Mesothelial cell of epicardium (in vitro differentiated cells): ENCODE results near the gene FAP. TPM values are rescaled to one million over a fixed set of nuclear protein-coding genes. Genes with fewer than 3 reads are reported as not detected.
A peak's percentile ranks its signal among the peaks of the same experiment; 100 is the strongest.

Source experiments
- DNase-seq, 2 experiments: peaks; one replicate each; pipeline ENCODE4 v3.0.0; 2021; ENCODE audit warnings: low spot score in 2 of 2; ENCODE audit not compliant: unreplicated experiment in 2 of 2
- H3K27ac Mint-ChIP-seq: 2 replicates; pipeline ENCODE4 v1.8.0; 2021; ENCODE audit warnings: mixed read lengths
- H3K27me3 Mint-ChIP-seq: 2 replicates; pipeline ENCODE4 v1.8.0; 2021; ENCODE audit warnings: low read depth, mixed read lengths
- H3K36me3 Mint-ChIP-seq: 2 replicates; pipeline ENCODE4 v1.8.0; 2021; ENCODE audit warnings: mixed read lengths
- H3K4me1 Mint-ChIP-seq: 2 replicates; pipeline ENCODE4 v1.8.0; 2021; ENCODE audit warnings: mixed read lengths
- H3K4me3 Mint-ChIP-seq: 2 replicates; pipeline ENCODE4 v1.8.0; 2021; ENCODE audit warnings: mild to moderate bottlenecking, moderate library complexity, mixed read lengths
- H3K9me3 Mint-ChIP-seq: 2 replicates; pipeline ENCODE4 v1.8.0; 2021; ENCODE audit warnings: mixed read lengths
- total RNA-seq: library from RNA; stranded (reverse); gene quantifications from 3 replicates; pipeline ENCODE4 v1.2.1, GENCODE V29; 2021
- TF ChIP-seq, protein P1 (sequence below): fragments of 200-600 bp; sonication (generic); IDR thresholded peaks from one replicate; pipeline ENCODE4 v1.5.0; 2021; ENCODE audit warnings: antibody characterized with exemption; ENCODE audit not compliant: unreplicated experiment

The FAP gene
- total RNA-seq, 1 donor from 2014 or later = 59.6 TPM

DNA sequence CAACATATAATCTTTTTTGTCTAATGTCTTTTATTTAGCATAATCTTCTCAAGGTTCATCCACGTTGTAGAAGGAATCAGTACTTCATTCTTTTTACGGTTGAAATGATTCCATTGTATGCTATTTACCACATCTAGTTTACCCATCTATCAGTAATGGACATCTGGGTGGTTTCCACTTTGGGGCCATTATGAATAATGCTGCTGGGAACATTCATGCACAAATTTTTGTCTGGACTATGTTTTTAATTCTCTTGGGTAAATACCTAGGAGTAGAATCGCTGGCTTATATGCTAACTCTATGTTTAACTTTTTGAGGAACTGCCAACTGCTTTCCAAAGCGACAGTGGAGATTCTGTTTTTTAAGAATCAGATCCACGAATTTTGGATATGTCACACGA lies 83.8 kb downstream of the FAP start:
- no peaks in the 10 kb centered on the region for H3K27me3 Mint-ChIP-seq
- H3K4me3 Mint-ChIP-seq = no peak overlapping the region
- no peaks in the 10 kb centered on the region for H3K9me3 Mint-ChIP-seq
- H3K4me1 Mint-ChIP-seq = no peaks in the 10 kb centered on the region
- DNase-seq = no peak
- H3K36me3 Mint-ChIP-seq = no peaks in the 10 kb centered on the region
- TF ChIP-seq, protein P1, sequence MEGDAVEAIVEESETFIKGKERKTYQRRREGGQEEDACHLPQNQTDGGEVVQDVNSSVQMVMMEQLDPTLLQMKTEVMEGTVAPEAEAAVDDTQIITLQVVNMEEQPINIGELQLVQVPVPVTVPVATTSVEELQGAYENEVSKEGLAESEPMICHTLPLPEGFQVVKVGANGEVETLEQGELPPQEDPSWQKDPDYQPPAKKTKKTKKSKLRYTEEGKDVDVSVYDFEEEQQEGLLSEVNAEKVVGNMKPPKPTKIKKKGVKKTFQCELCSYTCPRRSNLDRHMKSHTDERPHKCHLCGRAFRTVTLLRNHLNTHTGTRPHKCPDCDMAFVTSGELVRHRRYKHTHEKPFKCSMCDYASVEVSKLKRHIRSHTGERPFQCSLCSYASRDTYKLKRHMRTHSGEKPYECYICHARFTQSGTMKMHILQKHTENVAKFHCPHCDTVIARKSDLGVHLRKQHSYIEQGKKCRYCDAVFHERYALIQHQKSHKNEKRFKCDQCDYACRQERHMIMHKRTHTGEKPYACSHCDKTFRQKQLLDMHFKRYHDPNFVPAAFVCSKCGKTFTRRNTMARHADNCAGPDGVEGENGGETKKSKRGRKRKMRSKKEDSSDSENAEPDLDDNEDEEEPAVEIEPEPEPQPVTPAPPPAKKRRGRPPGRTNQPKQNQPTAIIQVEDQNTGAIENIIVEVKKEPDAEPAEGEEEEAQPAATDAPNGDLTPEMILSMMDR = no peak
- no peak overlapping the region for H3K27ac Mint-ChIP-seq

DNA sequence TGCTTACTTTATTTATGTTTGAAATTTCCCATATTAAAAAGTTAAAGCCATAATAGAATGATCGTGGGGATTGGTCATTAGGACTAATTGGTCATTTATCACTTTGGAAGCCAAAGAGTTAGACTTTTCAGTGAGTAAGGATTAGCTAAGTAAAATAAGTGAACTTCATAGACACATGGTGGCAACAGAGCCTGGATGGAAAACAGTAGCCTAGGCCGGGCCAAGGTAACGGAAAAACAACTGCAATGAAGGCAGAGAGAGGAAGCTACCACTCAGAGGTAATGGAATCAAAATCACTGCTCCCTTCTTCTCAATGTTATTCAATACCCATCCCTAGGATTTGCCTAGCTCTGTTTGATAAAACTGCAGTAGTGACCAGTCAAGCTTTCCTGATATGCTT lies 87.1 kb downstream of the FAP start:
- TF ChIP-seq, protein P1 = no peak
- no peak for DNase-seq
- Mint-ChIP-seq H3K27me3 (peaks cover 20% of the 10 kb centered on the region), H3K27ac (no peak overlapping the region), H3K4me3 (no peak overlapping the region), H3K9me3 (no peaks in the 10 kb centered on the region), H3K36me3 (no peaks in the 10 kb centered on the region), H3K4me1 (no peaks in the 10 kb centered on the region)

DNA sequence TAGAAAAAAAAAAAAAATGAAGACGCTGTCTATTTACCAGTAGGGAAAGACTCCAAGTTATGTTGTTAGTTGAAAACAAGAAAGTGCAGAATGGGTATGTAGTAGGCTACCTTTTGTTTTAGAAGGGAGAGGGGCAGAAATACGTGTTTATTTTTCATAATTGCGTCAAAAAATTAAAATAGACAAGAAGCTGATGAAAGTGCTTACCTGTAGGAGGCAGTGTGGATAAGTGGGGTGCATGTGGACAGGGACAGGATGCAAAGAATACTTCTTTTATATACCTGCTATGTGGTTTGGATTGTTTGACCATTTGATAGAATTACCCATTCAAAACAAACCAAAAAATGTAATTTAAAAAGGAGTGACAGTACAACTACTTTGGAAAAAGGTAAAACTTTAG lies 88.2 kb downstream of the FAP start:
- Mint-ChIP-seq H3K27ac (no peak overlapping the region), H3K36me3 (no peaks in the 10 kb centered on the region), H3K4me1 (no peaks in the 10 kb centered on the region), H3K4me3 (no peak overlapping the region), H3K9me3 (no peaks in the 10 kb centered on the region), H3K27me3 (peaks cover 22% of the 10 kb centered on the region)
- TF ChIP-seq, protein P1 = peak; percentile 22
- no peak for DNase-seq

DNA sequence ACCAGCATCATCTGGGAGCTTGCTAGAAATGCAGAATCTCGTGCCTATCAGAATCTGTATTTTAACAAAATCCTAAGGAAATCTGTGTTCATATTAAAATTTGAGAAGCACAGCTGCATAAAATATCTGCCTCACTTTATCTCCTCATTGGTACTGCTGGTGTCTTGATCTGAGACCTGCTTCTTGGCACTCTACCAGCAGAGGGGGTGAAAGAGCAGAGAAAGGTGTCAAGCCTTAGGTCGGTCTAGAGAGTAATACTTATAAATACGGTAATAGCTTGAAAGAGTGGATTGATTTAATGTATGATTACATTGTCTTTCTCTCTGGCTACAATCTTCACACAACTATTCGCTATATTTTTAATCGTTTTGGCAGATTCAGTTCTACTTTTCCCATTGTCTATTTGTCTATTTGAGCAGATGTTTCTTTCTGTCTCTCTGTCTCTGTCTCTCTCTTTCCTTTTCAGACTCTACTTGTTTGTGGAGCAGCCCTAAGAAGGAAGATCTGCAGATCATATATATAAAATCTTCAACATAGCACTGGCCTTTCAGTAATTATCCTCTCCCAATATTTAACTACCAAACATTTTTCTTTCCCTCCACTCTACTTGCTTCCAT lies 89.5 kb downstream of the FAP start:
- no peaks in the 10 kb centered on the region for H3K9me3 Mint-ChIP-seq
- DNase-seq = peak in 1 of 2 experiments; percentile 51
- peaks cover 22% of the 10 kb centered on the region for H3K27me3 Mint-ChIP-seq
- no peak overlapping the region for H3K4me3 Mint-ChIP-seq
- no peak overlapping the region for H3K27ac Mint-ChIP-seq
- TF ChIP-seq, protein P1 = no peak
- no peaks in the 10 kb centered on the region for H3K36me3 Mint-ChIP-seq
- peaks cover 11% of the 10 kb centered on the region for H3K4me1 Mint-ChIP-seq

DNA sequence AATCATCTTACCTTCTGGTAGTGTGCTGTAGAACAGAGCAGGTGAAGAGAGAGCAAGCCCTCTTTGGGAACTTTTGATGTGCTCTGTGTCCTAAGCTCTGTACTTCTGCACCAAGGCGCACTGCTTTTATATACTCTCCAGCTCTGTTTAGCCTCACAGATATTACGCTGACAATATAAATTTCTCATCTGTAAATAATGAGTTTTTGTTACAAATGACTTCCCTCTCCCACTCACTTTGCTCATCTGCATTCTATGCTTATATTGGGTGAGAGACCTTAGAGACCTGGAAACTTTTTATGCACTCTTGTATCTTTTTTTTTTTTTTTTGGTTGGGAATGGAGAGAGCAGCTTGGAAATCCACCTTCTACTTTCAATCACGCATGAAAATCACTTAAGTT lies 91.1 kb downstream of the FAP start, which contains the start of gene GCG:
Gene GCG (minus strand): TSS at position 101 of the 400 bp plus-strand sequence. CDS start 3,069 bp downstream, outside the sequence.
- Mint-ChIP-seq H3K27ac (no peak within 1 kb of the TSS), H3K9me3 (no peaks in the 10 kb centered on the region), H3K4me1 (peaks cover 14% of the 10 kb centered on the region), H3K4me3 (no peak within 1 kb of the TSS), H3K27me3 (peaks cover 32% of the 10 kb centered on the region), H3K36me3 (no peaks in the 10 kb centered on the region)
- TF ChIP-seq, protein P1 = no peak
- DNase-seq = no peak
